Measurements from ENCODE around the gene FMN1.

Gene FMN1

DNA sequence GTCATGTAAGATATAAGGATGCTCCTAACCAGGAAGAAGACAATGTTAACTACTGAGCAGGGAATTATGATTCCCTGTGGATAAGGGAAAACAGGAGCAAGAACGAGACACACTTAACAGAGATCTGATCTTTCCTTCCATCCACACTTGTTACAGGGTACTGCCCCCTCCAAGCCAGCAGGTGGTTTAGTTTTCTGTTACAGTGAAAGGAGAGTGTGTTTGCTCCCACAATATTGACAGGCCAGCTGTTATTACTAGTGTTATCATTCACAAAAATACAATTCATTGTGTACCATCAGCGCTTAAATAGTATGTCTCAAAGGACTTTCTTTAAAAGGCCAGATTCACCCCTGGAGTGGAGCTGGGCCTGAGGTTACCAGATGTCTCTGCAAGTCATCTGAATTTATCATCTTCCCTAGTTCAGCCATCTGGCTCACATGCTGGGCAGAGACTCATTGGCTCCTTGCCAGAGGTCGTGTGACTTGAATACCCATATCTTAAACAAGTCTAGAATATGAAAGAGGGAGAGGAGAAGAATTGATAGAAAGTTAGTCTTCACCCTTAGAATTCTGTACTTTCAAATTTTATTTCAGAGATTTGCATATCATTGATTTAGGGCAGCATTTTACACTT is 16.8 kb upstream of the FMN1 start:
- DNase-seq (ENCODE audit: insufficient read length, low spot score) (no peak), FAIRE-seq (no peak)
- no peak for TF ChIP-seq POLR2A (IDR thresholded peaks at IDR 0.05; ENCODE audit: low read depth, low read length)

- TF ChIP-seq POLR2A (IDR thresholded peaks at IDR 0.05; ENCODE audit: low read depth, low read length), result no peak
- DNase-seq (ENCODE audit: insufficient read length, low spot score) (no peak), FAIRE-seq (no peak)
These were observed 15.3 kb upstream of the FMN1 start for GRCh38 chr15:33209575-33210481.

- DNase-seq (ENCODE audit: insufficient read length, low spot score) (no peak), FAIRE-seq (no peak)
- no peak for TF ChIP-seq POLR2A (IDR thresholded peaks at IDR 0.05; ENCODE audit: low read depth, low read length)
These were observed 13.1 kb upstream of the FMN1 start for GRCh38 chr15:33207646-33208045.

GRCh38 chr15:33206366-33206765 is 11.9 kb upstream of the FMN1 start:
- no peak for TF ChIP-seq POLR2A (IDR thresholded peaks at IDR 0.05; ENCODE audit: low read depth, low read length)
- FAIRE-seq, result no peak
- no peak for DNase-seq (ENCODE audit: insufficient read length, low spot score)

DNA sequence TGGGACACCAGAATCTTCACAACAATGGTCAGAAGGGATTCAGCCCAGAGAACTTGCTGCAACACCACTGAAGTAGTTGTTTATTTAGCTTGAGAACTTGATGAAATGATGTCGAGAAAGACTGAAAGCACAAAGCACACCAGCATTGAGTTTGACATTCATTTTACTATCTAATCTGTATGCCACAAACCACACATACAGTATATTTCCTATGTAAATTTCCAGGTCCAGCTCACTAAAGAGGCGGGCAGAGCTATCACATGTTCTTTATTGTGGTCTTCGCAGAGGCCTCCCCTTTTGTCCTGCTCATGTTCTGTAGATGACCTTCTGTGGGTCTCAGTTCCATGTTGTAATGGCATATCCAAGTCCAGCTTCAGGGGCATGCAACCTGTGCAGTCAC is 10.4 kb upstream of the FMN1 start:
- no peak for FAIRE-seq
- TF ChIP-seq POLR2A (IDR thresholded peaks at IDR 0.05; ENCODE audit: low read depth, low read length), result no peak
- no peak for DNase-seq (ENCODE audit: insufficient read length, low spot score)

DNA sequence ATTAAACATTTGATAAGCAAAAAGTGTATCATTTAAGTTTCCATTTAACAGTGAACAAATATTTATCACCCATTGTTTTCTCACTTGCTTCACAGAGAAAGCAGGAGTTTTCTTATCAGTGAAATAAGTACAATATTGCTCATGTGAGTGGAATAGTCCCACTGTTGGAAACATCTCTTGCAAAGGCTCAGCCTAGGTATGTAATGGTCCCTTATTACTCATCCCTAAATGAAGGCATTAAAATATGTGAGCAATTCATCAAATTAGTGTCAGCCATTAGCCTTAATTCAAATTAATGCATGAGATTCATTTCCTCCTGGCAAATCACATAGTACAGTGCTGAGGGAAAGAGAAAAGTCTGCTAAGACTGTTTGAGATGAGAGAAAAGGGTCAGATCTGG is 9.6 kb upstream of the FMN1 start:
- no peak for TF ChIP-seq POLR2A (IDR thresholded peaks at IDR 0.05; ENCODE audit: low read depth, low read length)
- no peak for FAIRE-seq
- DNase-seq (ENCODE audit: insufficient read length, low spot score), result no peak

- peak; percentile 65 for DNase-seq (ENCODE audit: insufficient read length, low spot score)
- peak; percentile 93 for FAIRE-seq
- TF ChIP-seq POLR2A (IDR thresholded peaks at IDR 0.05; ENCODE audit: low read depth, low read length), result no peak
These were observed 7.1 kb upstream of the FMN1 start for GRCh38 chr15:33201491-33202231.

DNA sequence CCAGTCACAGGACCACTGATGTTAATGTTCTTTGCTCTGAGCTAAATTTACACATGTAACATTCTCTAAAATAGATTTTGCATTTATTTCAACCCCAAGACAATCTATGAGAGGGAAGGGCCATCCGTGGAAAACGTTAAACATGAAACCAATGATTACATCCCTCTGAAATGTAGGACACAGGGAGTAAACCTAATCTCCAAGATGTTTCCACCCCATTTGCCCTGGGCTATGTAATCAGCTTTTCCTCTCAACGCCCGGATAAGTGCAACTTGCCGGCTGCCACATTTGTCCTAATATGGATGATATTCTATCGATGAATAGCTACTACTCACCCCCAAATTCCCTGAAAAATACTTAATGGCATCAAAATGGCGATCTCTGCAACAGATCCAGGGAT is 6.4 kb upstream of the FMN1 start:
- no peak for TF ChIP-seq POLR2A (IDR thresholded peaks at IDR 0.05; ENCODE audit: low read depth, low read length)
- no peak for DNase-seq (ENCODE audit: insufficient read length, low spot score)
- no peak for FAIRE-seq

- FAIRE-seq, result no peak
- TF ChIP-seq POLR2A (IDR thresholded peaks at IDR 0.05; ENCODE audit: low read depth, low read length), result no peak
- DNase-seq (ENCODE audit: insufficient read length, low spot score), result no peak
These were observed 5.9 kb upstream of the FMN1 start for GRCh38 chr15:33200444-33200843.

GRCh38 chr15:33198541-33198940 is 4.0 kb upstream of the FMN1 start:
- TF ChIP-seq POLR2A (IDR thresholded peaks at IDR 0.05; ENCODE audit: low read depth, low read length), result no peak
- DNase-seq (ENCODE audit: insufficient read length, low spot score) (no peak), FAIRE-seq (no peak)

DNA sequence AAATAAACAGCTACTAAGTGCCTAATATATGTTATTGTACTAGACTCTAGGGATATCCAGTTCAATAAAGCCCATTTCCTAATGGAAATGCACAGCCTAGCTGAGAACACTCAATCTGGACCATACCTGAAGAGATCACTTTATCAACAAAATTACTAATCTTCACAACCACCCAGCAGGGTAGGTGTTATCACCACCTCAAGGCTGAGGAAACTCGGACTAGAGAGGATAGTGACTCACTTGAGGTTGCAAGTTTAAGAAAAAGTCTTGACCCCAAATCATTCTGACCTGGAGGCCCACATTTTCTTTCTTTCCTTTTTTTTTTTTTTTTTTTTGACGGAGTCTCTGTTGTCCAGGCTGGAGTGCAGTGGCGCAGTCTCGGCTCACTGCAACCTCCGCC is 3.1 kb upstream of the FMN1 start:
- DNase-seq (ENCODE audit: insufficient read length, low spot score) (no peak), FAIRE-seq (no peak)
- TF ChIP-seq POLR2A (IDR thresholded peaks at IDR 0.05; ENCODE audit: low read depth, low read length), result no peak

DNA sequence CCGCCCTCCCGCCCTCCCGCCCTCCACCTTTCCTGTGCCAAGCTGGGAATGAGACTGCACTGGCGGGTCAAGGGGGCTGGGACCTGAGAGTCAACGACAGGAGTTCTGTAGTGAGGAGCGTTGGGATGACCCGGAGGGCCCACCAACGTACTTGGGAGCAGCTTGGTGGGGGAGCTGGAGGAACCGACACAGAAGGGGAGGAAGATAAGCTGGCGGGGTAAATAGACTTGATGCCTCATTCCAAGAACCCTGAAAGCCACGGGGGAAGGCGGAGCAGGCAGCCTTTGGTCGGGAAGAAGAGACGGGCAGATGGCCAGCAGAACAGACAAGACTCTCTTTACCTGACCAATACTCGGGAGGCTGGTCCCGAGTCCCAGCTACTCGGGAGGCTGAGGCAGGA is 277 bp downstream of the FMN1 start:
- TF ChIP-seq POLR2A (IDR thresholded peaks at IDR 0.05; ENCODE audit: low read depth, low read length), result no peak
- FAIRE-seq, result no peak

GRCh38 chr15:33191591-33191990 is 2.9 kb downstream of the FMN1 start:
- no peak for TF ChIP-seq POLR2A (IDR thresholded peaks at IDR 0.05; ENCODE audit: low read depth, low read length)
- FAIRE-seq (no peak), DNase-seq (ENCODE audit: insufficient read length, low spot score) (no peak)

More for the DNA sequence above, 277 bp downstream of the FMN1 start:
- DNase-seq (ENCODE audit: insufficient read length, low spot score), result no peak

DNA sequence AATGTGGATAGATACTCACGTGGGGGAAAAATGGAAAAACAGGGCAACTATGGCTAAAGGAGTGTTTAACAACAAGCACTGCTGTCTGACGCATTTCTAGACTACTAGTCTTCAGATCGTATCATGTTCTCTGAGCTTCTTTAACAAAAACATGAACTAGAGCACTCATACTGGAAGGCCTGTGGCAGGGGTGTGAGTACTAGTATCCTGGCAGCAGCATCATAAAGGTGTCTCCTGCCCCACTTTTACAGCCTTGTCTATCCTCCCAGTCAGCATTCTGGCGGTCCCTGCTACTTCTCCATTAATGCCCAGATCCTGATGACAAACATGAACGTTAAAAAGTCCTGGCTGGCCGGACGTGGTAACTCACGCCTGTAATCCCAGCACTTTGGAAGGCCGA is 4.0 kb downstream of the FMN1 start:
- TF ChIP-seq POLR2A (IDR thresholded peaks at IDR 0.05; ENCODE audit: low read depth, low read length), result no peak

More for the DNA sequence above, 4.0 kb downstream of the FMN1 start:
- no peak for DNase-seq (ENCODE audit: insufficient read length, low spot score)
- no peak for FAIRE-seq
